SK-N-SH (cell line): ENCODE data around the gene SLC66A1. TPM values are rescaled to one million over a fixed set of nuclear protein-coding genes. Genes with fewer than 3 reads are reported as not detected.

Experiments used
- CTCF ChIA-PET: fragments of 300-600, 350-600 bp; formaldehyde crosslinking; extraction: SDS; loops from one replicate; lab custom pipeline; 2021; lab: Yijun Ruan, JAX
- POLR2A ChIA-PET: fragments of 350-600 bp; sonication (Branson Sonifier 250); formaldehyde crosslinking; extraction: SDS; loops from one replicate; lab custom pipeline; 2020; ENCODE audit warnings: antibody characterized with exemption, inconsistent platforms; lab: Yijun Ruan, JAX
- DNase-seq: peaks from one replicate; pipeline ENCODE4 v3.0.0; 2012
- H2AFZ ChIP-seq: fragments of 200-600 bp; sonication (generic); 2 replicates; pipeline ENCODE4 v1.8.1; 2016; ENCODE audit warnings: antibody characterized with exemption, mild to moderate bottlenecking, low read depth
- H3F3A ChIP-seq: fragments of 200-600 bp; sonication (generic); replicated peaks from 2 replicates; pipeline ENCODE3; 2016; ENCODE audit warnings: antibody characterized with exemption, mild to moderate bottlenecking; ENCODE audit not compliant: insufficient read depth
- H3K27ac ChIP-seq, 2 experiments: fragments of 200-500 bp in 1 of 2; fragments of 200-600 bp in 1 of 2; sonication (Bioruptor generic) in 1 of 2; sonication (generic), shearing (Covaris generic) in 1 of 2; 2 replicates each; pipeline versions ENCODE4 v1.5.1 to v1.6.1; 2014 to 2016; ENCODE audit warnings: low read depth in 2 of 2, inconsistent platforms in 1 of 2, low read length in 1 of 2, mild to moderate bottlenecking in 1 of 2, mixed read lengths in 1 of 2
- H3K27me3 ChIP-seq: fragments of 200-600 bp; sonication (generic), shearing (Covaris generic); 2 replicates; pipeline ENCODE4 v1.6.1; 2016; ENCODE audit warnings: mixed run types; ENCODE audit not compliant: insufficient read depth
- H3K36me3 ChIP-seq, 2 experiments: fragments of 200-500 bp in 1 of 2; fragments of 200-600 bp in 1 of 2; sonication (Bioruptor generic) in 1 of 2; sonication (generic) in 1 of 2; replicated peaks in 1 of 2; 2 replicates each; pipeline versions ENCODE3 to v1.5.1; 2014 to 2016; ENCODE audit warnings: low read length in 1 of 2, mild to moderate bottlenecking in 1 of 2; ENCODE audit not compliant: insufficient read depth in 2 of 2, control insufficient read depth in 1 of 2
- H3K4me1 ChIP-seq, 2 experiments: fragments of 200-500 bp in 1 of 2; fragments of 200-600 bp in 1 of 2; sonication (Bioruptor generic) in 1 of 2; sonication (generic), shearing (Covaris generic) in 1 of 2; 2 replicates each; pipeline versions ENCODE4 v1.5.1 to v1.6.1; 2014 to 2016; ENCODE audit warnings: low read depth in 1 of 2, low read length in 1 of 2, mixed run types in 1 of 2; ENCODE audit not compliant: insufficient read depth in 2 of 2, control insufficient read depth in 1 of 2
- H3K4me2 ChIP-seq: fragments of 200-600 bp; sonication (generic), shearing (Covaris generic); 2 replicates; pipeline ENCODE4 v1.6.1; 2017; ENCODE audit warnings: mixed run types
- H3K4me3 ChIP-seq, 2 experiments: fragments of 200-500 bp in 1 of 2; fragments of 200-600 bp in 1 of 2; sonication (Bioruptor generic) in 1 of 2; sonication (generic), shearing (Covaris generic) in 1 of 2; 2 replicates each; pipeline versions ENCODE4 v1.5.1 to v1.8.1; 2014 to 2016; ENCODE audit warnings: low read depth in 2 of 2, inconsistent platforms in 1 of 2, low read length in 1 of 2, mild to moderate bottlenecking in 1 of 2, mixed read lengths in 1 of 2, moderate library complexity in 1 of 2
- H3K79me2 ChIP-seq: fragments of 200-600 bp; sonication (generic); 2 replicates; pipeline ENCODE4 v1.8.1; 2017; ENCODE audit warnings: mild to moderate bottlenecking; ENCODE audit not compliant: insufficient read depth
- H3K9ac ChIP-seq: fragments of 200-600 bp; sonication (generic); 2 replicates; pipeline ENCODE4 v1.6.1; 2017; ENCODE audit warnings: mixed run types
- H3K9me2 ChIP-seq: fragments of 200-600 bp; sonication (generic); 2 replicates; pipeline ENCODE4 v1.6.1; 2017; ENCODE audit warnings: mixed run types
- H3K9me3 ChIP-seq: fragments of 200-600 bp; sonication (generic); 2 replicates; pipeline ENCODE4 v1.6.1; 2017; ENCODE audit warnings: mixed run types, mild to moderate bottlenecking, moderate library complexity
- H4K20me1 ChIP-seq: fragments of 200-600 bp; sonication (generic); 2 replicates; pipeline ENCODE4 v1.6.1; 2017; ENCODE audit warnings: mild to moderate bottlenecking, mixed run types; ENCODE audit not compliant: insufficient read depth
- CHD2 ChIP-seq: fragments of 150-350 bp; IDR thresholded peaks from 2 replicates; pipeline ENCODE4 v1.6.1; 2018; ENCODE audit warnings: low read length; ENCODE audit not compliant: partially characterized antibody
- CTCF ChIP-seq: fragments of 200-600 bp; sonication (generic); IDR thresholded peaks from 2 replicates; pipeline ENCODE4 v1.6.1; 2017; ENCODE audit warnings: antibody characterized with exemption, mild to moderate bottlenecking, moderate library complexity
- EP300 ChIP-seq, 2 experiments: IDR thresholded peaks; 2 replicates each; pipeline versions ENCODE4 v1.4.0 to v1.6.1; 2012; ENCODE audit warnings: borderline replicate concordance in 1 of 2, low read depth in 1 of 2, low read length in 1 of 2
- FOXM1 ChIP-seq: IDR thresholded peaks from 2 replicates; pipeline ENCODE4 v1.4.0; 2012; ENCODE audit warnings: low read depth, mild to moderate bottlenecking
- IRF3 ChIP-seq: fragments of 150-350 bp; IDR thresholded peaks from 2 replicates; pipeline ENCODE4 v1.6.1; 2016; ENCODE audit warnings: mild to moderate bottlenecking, low read depth, low read length
- MAX ChIP-seq: IDR thresholded peaks from 2 replicates; pipeline ENCODE4 v1.4.0; 2012; ENCODE audit warnings: low read depth
- MXI1 ChIP-seq: IDR thresholded peaks from 2 replicates; pipeline ENCODE4 v1.6.1; 2012; ENCODE audit warnings: mild to moderate bottlenecking, low read depth, low read length, improper control_type of control experiment
- PBX3 ChIP-seq: IDR thresholded peaks from 2 replicates; pipeline ENCODE4; 2012
- POLR2AphosphoS5 ChIP-seq: IDR thresholded peaks from 2 replicates; pipeline ENCODE4 v1.6.1; 2012; ENCODE audit warnings: low read depth, low read length
- RAD21 ChIP-seq: IDR thresholded peaks from 2 replicates; pipeline ENCODE4 v1.6.1; 2012; ENCODE audit warnings: mild to moderate bottlenecking, low read length
- RCOR1 ChIP-seq: fragments of 150-350 bp; IDR thresholded peaks from 2 replicates; pipeline ENCODE4 v1.6.1; 2017; ENCODE audit warnings: antibody characterized with exemption, low read length
- REST ChIP-seq: IDR thresholded peaks from 2 replicates; pipeline ENCODE4 v1.6.1; 2012; ENCODE audit warnings: mild to moderate bottlenecking, low read depth, low read length, moderate library complexity
- RXRA ChIP-seq: IDR thresholded peaks from 2 replicates; pipeline ENCODE4 v1.4.0; 2012; ENCODE audit warnings: low read depth, mild to moderate bottlenecking, borderline replicate concordance
- TAF1 ChIP-seq: IDR thresholded peaks from 2 replicates; pipeline ENCODE4 v1.6.1; 2012; ENCODE audit warnings: low read depth, mild to moderate bottlenecking, low read length, moderate library complexity, borderline replicate concordance
- TCF12 ChIP-seq: IDR thresholded peaks from 2 replicates; pipeline ENCODE4 v1.4.0; 2012
- TEAD4 ChIP-seq: IDR thresholded peaks from 2 replicates; pipeline ENCODE4 v1.4.0; 2012; ENCODE audit warnings: mild to moderate bottlenecking, borderline replicate concordance; ENCODE audit not compliant: insufficient read depth
- USF1 ChIP-seq: IDR thresholded peaks from 2 replicates; pipeline ENCODE4 v1.4.0; 2012; ENCODE audit warnings: low read depth, borderline replicate concordance
- ZBTB33 ChIP-seq: IDR thresholded peaks from 2 replicates; pipeline ENCODE4 v1.4.0; 2012; ENCODE audit warnings: low read depth, borderline replicate concordance
- WGBS: methylation state at CpG from one replicate; pipeline ENCODE4 v1.1.6; 2017; ENCODE audit warnings: low lambda C conversion rate; 5-methylcytosine and 5-hydroxymethylcytosine counted together
- polyA plus RNA-seq, 3 experiments: library from polyadenylated mRNA; depleted of rRNA; stranded (reverse); fragments of >200 nt; gene quantifications; 2 replicates each; pipeline ENCODE4 v1.2.3, GENCODE V29; 2012

Gene SLC66A1
- polyA plus RNA-seq, 1 of the 3 experiments (the other 2 are of a cell fraction), result 16.9 TPM

GRCh38 chr1:19326748-19327065 is 14.6 kb downstream of the SLC66A1 start:
- H2AFZ ChIP-seq, result no peak overlapping the region
- no peak for TF ChIP-seq USF1
- no peak for TF ChIP-seq FOXM1
- no peak for TF ChIP-seq EP300 (IDR thresholded peaks at IDR 0.05; ENCODE audit: borderline replicate concordance in 1 of 2, low read depth in 1 of 2, low read length in 1 of 2)
- TF ChIP-seq TCF12, result no peak
- no peak for TF ChIP-seq MAX
- no peak for TF ChIP-seq RAD21
- no peak for TF ChIP-seq IRF3
- no peak for TF ChIP-seq TEAD4
- TF ChIP-seq MXI1, result no peak
- no peak for TF ChIP-seq ZBTB33
- TF ChIP-seq CTCF, result no peak
- TF ChIP-seq TAF1, result no peak
- no peak for TF ChIP-seq CHD2
- no peak for TF ChIP-seq REST
- no peak for TF ChIP-seq RCOR1
- TF ChIP-seq RXRA, result no peak
- TF ChIP-seq PBX3, result no peak
- no peak for TF ChIP-seq POLR2AphosphoS5
- H3K36me3 ChIP-seq, result peaks cover 0 to 10% of the 10 kb centered on the region in 2 experiments
- H3K9ac ChIP-seq, result no peak overlapping the region
- H3K4me3 ChIP-seq, result no peak overlapping the region
- no peak overlapping the region for H3K27ac ChIP-seq
- no peak for DNase-seq
- H4K20me1 ChIP-seq, result no peaks in the 10 kb centered on the region
- CTCF ChIA-PET, result no interaction called here
- no peaks in the 10 kb centered on the region for H3K9me2 ChIP-seq
- no peaks in the 10 kb centered on the region for H3K79me2 ChIP-seq
- POLR2A ChIA-PET, result no interaction called here
- WGBS, result 98% methylated on average over 6 of the region's 6 CpGs
- H3K4me1 ChIP-seq, result peaks cover 0 to 4% of the 10 kb centered on the region in 2 experiments; a peak in 1 of 4 replicates
- H3F3A ChIP-seq, result no peaks in the 10 kb centered on the region
- no peak overlapping the region for H3K4me2 ChIP-seq
- no peaks in the 10 kb centered on the region for H3K27me3 ChIP-seq
- no peaks in the 10 kb centered on the region for H3K9me3 ChIP-seq
